Activated CD4-positive, CD25-positive, alpha-beta regulatory T cell treated with anti-CD3 and anti-CD28 coated beads, Interleukin-2, amount 50 U/mL, for 16 hours (primary cell): Measurements from ENCODE around the gene ANKIB1.
"Not testable (repeated sequence)": the region's sequence is repeated elsewhere in the genome, so short reads cannot be mapped to it uniquely, and the experiment has no call there.

ENCODE experiments used
- DNase-seq: peaks from one replicate; pipeline ENCODE4 v3.0.0-alpha.2; 2020; ENCODE audit warnings: low read depth, low spot score

Gene ANKIB1

DNA sequence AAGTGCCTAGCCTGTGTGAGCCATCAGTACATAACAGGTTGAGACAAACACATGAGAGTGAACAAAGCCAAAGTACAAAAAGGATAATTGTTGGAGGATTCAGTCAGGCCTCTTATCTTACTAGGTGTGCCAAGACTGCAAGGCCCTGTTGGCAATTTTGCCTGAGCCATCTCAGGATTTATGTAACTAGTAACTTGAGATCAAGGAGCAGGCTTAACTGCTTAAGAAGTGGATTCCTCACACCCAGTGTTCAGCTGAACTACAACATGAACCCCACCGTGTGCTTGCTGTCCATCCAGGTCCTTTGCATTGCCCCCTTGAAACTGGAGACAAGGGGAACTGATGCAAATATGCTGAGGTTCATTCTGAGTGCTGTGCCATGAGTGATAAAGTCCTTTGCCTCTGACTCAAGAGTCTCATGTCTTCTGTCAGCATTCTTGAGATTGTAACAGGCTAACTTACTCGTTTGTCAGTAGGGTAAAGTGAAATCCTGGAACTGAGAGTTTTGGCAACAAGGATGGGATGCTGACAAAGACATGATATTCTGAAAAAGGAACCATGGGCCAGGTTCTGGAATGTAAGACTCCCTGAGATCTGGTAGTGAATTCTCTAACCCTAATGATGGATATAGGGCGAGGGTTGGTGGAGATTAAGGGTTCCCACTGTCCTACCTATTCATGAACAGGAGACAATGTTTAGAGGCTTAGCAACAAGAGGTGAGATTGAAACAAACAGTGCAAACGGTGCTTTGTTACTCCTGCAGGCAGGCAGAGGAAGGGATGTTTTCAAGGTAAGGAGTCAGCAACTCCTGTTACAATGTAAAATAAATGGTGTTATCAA, 157.4 kb downstream of the ANKIB1 start:
- no peak for DNase-seq

- no peak for DNase-seq
Measured at GRCh38 chr7:92403760-92404074, 157.9 kb downstream of the ANKIB1 start.

DNA sequence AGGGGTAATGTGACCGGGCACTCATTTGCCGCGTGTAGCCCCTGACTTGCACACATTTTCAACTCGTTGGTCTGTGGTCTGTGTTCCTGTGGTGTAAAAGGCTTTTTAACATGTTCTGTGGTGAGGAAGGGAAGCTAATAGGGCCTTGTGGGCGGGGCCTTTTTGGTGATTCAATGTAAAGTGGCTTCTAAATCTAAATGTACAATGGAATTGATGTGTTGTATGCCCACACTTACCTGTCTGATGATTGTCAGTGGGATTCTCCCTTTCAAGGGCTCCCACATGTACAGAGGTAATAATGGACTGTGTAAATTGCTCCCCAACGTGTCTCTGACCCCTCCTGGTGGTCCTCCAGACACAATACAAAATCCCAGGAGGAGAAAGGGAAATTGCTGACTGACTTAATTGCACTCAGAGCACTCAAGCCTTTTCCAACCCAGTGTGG, 158.4 kb downstream of the ANKIB1 start:
- no peak for DNase-seq

DNA sequence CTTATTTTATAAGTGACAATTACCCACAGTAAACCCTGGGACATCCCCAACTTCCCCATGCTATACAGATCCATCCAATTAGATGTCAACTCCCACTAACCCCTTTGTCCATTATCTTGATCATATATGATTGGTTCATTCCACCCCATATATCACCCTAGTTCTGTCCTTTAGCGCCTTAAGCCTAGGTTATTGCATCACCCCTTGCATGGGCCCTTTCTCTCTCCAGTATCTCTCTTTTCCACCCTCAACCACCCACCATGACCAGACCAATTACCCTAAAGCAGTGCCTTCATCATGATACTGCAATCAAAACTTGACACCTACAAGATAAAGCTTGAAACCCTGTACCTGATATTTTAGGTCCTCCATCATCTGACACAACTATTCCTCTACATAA, 163.6 kb downstream of the ANKIB1 start:
- DNase-seq: no peak

GRCh38 chr7:92410162-92410561, 164.4 kb downstream of the ANKIB1 start:
- DNase-seq: not testable (repeated sequence)

GRCh38 chr7:92412745-92413144, 167.0 kb downstream of the ANKIB1 start:
- no peak for DNase-seq

GRCh38 chr7:92413550-92413949, 167.8 kb downstream of the ANKIB1 start:
- no peak for DNase-seq

DNA sequence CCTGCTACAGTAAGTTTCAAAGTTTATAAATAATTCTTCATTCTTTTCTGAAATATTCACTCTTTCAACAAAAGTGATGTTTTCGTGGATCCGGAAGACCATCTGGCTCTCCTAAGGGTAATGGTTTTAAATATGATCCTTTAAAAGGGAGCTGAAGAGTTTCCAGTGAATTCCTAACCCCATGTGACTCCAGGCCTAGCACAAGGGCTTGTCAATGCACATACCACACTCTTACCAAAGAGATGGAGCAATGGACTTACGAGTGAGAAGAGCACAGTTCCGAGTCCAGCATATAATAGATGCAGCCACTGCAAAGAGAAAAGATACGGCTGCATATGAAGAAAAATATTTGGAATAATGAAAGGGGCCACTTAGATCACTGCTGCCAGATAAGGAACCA, 169.5 kb downstream of the ANKIB1 start:
- DNase-seq: no peak

DNA sequence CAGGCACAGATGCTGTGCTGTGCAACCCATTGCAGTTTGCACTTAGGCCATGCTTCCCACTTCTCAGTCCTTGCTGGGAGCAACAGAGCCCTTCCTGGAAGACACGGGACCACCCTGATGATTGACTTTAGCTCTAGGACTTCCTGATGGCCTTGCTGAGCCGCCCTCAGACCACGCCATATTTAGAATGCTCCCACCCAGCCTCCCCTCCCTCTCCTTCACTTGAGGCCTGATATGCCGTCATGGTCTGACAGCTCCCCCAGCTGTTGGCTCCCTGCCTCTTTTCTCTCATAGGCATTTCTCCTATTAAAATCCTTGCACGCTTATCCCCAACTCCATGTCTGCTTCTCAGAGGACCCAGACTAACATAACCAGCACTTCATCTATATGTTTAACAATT, 172.1 kb downstream of the ANKIB1 start:
- no peak for DNase-seq

GRCh38 chr7:92421676-92422435, 176.1 kb downstream of the ANKIB1 start:
- DNase-seq: no peak

GRCh38 chr7:92422926-92423325, 177.2 kb downstream of the ANKIB1 start:
- DNase-seq: no peak

GRCh38 chr7:92423710-92424131, 177.9 kb downstream of the ANKIB1 start:
- DNase-seq: no peak

GRCh38 chr7:92425311-92425947, 179.7 kb downstream of the ANKIB1 start:
- no peak for DNase-seq

- DNase-seq: no peak
Measured at GRCh38 chr7:92427193-92427592, 181.4 kb downstream of the ANKIB1 start.

GRCh38 chr7:92432299-92432946, 186.6 kb downstream of the ANKIB1 start:
- DNase-seq: no peak

GRCh38 chr7:92433019-92433418, 187.2 kb downstream of the ANKIB1 start:
- DNase-seq: no peak

DNA sequence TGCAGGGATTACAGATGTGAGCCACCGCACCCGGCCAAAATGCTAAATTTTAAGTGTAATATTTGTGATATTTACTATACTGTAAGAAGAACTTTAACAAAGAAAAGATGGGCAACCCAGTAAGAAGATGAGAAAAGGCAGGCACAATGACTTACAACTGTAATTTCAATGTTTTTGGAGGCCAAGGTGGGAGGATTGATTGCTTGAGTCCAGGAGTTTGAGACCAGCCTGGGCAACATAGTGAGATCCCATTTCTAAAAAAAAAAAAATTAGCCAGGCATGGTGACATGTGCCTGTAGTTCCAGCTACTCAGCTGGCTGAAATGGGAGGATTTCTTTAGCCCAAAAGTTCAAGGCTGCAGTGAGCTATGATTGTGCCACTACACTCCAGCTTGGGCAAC, 189.8 kb downstream of the ANKIB1 start:
- DNase-seq: no peak

DNA sequence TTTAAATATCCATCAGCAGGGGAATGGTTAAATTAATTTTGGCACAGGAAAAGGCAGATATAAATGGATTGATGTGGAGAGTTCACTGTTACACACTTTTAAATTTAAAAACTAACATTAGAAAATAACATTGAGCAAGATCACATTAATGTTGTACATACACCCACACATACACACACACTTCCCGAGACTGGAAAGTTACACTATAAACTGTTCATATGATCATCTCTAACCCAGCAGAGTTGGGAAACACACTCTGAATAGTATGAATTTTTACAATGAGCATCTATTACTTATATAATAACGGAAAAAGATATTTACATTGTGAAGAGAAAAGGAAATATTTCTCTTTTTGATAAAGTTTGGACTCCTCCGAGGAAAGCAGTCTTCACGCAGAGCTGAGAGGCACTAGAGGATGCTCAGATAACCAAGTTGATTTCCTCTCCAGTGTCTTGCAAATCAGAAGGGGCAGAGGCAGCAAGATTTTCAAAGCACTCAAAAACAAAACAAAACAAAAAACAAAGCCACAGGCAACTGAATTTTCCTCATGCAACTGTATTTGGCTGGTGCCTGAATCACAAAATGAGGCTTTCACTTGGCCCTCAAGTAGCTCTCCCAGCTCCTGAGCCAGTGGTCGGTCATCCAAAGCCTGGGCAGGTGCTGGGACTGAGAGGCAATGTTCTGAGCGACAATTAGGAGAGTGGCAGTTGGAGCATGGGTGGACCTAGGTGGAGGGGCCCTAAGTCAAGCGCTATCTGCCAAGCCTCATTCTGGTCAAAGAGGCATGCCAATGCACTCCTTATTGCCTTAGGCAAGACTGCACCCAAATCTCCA, 191.1 kb downstream of the ANKIB1 start:
- no peak for DNase-seq

DNA sequence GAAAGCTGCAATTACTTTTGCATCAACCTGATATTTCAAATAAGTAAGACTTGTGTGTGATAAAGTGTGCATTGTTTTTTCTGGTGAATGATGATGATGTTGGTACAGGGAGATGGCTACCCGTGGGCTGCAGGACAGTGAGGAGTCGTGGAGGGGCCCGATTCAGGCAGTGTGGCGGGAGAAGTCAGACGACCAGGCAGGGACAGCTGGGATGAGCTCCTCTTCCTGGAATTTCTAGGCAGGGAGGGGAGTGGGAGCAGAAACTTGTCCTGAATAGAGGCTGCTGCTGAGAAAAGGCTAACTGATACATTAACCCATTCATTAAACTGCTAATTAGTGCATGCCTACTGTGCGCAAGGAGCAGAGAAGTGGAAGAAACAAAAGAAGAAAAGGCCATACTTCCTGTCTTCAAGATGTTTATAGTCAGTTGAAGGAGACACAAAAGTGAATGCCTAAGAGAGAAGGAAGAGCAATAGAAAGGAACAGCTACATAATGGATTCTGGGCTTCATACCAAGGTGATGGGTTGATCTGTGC, 192.2 kb downstream of the ANKIB1 start:
- DNase-seq: no peak

GRCh38 chr7:92442720-92443119, 196.9 kb downstream of the ANKIB1 start:
- not testable (repeated sequence) for DNase-seq

- DNase-seq: no peak
Measured at GRCh38 chr7:92446869-92447344, 201.1 kb downstream of the ANKIB1 start.
